Measurements from ENCODE around the gene ADCY5. TPM values are rescaled to one million over a fixed set of nuclear protein-coding genes. Genes with fewer than 3 reads are reported as not detected.

Gene ADCY5
- total and polyA plus RNA-seq, 4 donors = 29.5 to 56.7 (median 41.7) TPM

GRCh38 chr3:123284399-123285010, 164.4 kb downstream of the ADCY5 start:
- 89% methylated on average over 18 of the region's 18 CpGs for WGBS (ENCODE audit: insufficient coverage)
- Histone ChIP-seq H3K4me3 (ENCODE audit: low read depth, low read length) (no peak overlapping the region), H3K4me1 (ENCODE audit: control insufficient read depth, insufficient read depth, low read length) (no peaks in the 10 kb centered on the region), H3K27ac (ENCODE audit: low read depth, low read length) (no peak overlapping the region), H3K36me3 (ENCODE audit: control insufficient read depth, insufficient read depth, low read length) (peaks cover 61% of the 10 kb centered on the region), H3K9me3 (ENCODE audit: control insufficient read depth, insufficient read depth, low read length) (no peaks in the 10 kb centered on the region), H3K27me3 (ENCODE audit: control insufficient read depth, insufficient read depth, low read length) (no peaks in the 10 kb centered on the region)
- no peak for DNase-seq (ENCODE audit: low read depth in 4 of 6, low spot score in 6 of 6)

- H3K9me3 ChIP-seq (ENCODE audit: control insufficient read depth, insufficient read depth, low read length) = no peaks in the 10 kb centered on the region
- no peak overlapping the region for H3K4me3 ChIP-seq (ENCODE audit: low read depth, low read length)
- no peaks in the 10 kb centered on the region for H3K27me3 ChIP-seq (ENCODE audit: control insufficient read depth, insufficient read depth, low read length)
- 84% methylated on average over 7 of the region's 17 CpGs for WGBS (ENCODE audit: insufficient coverage)
- H3K27ac ChIP-seq (ENCODE audit: low read depth, low read length) = no peak overlapping the region
- H3K36me3 ChIP-seq (ENCODE audit: control insufficient read depth, insufficient read depth, low read length) = peaks cover 60% of the 10 kb centered on the region
- no peak for DNase-seq (ENCODE audit: low read depth in 4 of 6, low spot score in 6 of 6)
- no peaks in the 10 kb centered on the region for H3K4me1 ChIP-seq (ENCODE audit: control insufficient read depth, insufficient read depth, low read length)
These were observed 165.1 kb downstream of the ADCY5 start for GRCh38 chr3:123283657-123284398.

GRCh38 chr3:123283074-123283473, 165.8 kb downstream of the ADCY5 start:
- H3K9me3 ChIP-seq (ENCODE audit: control insufficient read depth, insufficient read depth, low read length) = no peaks in the 10 kb centered on the region
- 83% methylated on average over 9 of the region's 9 CpGs for WGBS (ENCODE audit: insufficient coverage)
- H3K27ac ChIP-seq (ENCODE audit: low read depth, low read length) = no peak overlapping the region
- H3K4me1 ChIP-seq (ENCODE audit: control insufficient read depth, insufficient read depth, low read length) = no peaks in the 10 kb centered on the region
- H3K4me3 ChIP-seq (ENCODE audit: low read depth, low read length) = no peak overlapping the region
- H3K36me3 ChIP-seq (ENCODE audit: control insufficient read depth, insufficient read depth, low read length) = peaks cover 60% of the 10 kb centered on the region
- DNase-seq (ENCODE audit: low read depth in 4 of 6, low spot score in 6 of 6) = no peak
- no peaks in the 10 kb centered on the region for H3K27me3 ChIP-seq (ENCODE audit: control insufficient read depth, insufficient read depth, low read length)

- Histone ChIP-seq H3K4me1 (ENCODE audit: control insufficient read depth, insufficient read depth, low read length) (no peaks in the 10 kb centered on the region), H3K36me3 (ENCODE audit: control insufficient read depth, insufficient read depth, low read length) (peaks cover 60% of the 10 kb centered on the region), H3K4me3 (ENCODE audit: low read depth, low read length) (no peak overlapping the region), H3K27me3 (ENCODE audit: control insufficient read depth, insufficient read depth, low read length) (no peaks in the 10 kb centered on the region), H3K27ac (ENCODE audit: low read depth, low read length) (no peak overlapping the region), H3K9me3 (ENCODE audit: control insufficient read depth, insufficient read depth, low read length) (no peaks in the 10 kb centered on the region)
- no peak for DNase-seq (ENCODE audit: low read depth in 4 of 6, low spot score in 6 of 6)
- 80% methylated on average over 8 of the region's 8 CpGs for WGBS (ENCODE audit: insufficient coverage)
These were observed 166.4 kb downstream of the ADCY5 start for GRCh38 chr3:123282461-123282860.

- H3K36me3 ChIP-seq (ENCODE audit: control insufficient read depth, insufficient read depth, low read length) = peaks cover 57% of the 10 kb centered on the region
- H3K4me1 ChIP-seq (ENCODE audit: control insufficient read depth, insufficient read depth, low read length) = no peaks in the 10 kb centered on the region
- H3K27ac ChIP-seq (ENCODE audit: low read depth, low read length) = no peak overlapping the region
- DNase-seq (ENCODE audit: low read depth in 4 of 6, low spot score in 6 of 6) = no peak
- no peaks in the 10 kb centered on the region for H3K27me3 ChIP-seq (ENCODE audit: control insufficient read depth, insufficient read depth, low read length)
- 98% methylated on average over 2 of the region's 2 CpGs for WGBS (ENCODE audit: insufficient coverage)
- H3K4me3 ChIP-seq (ENCODE audit: low read depth, low read length) = no peak overlapping the region
- no peaks in the 10 kb centered on the region for H3K9me3 ChIP-seq (ENCODE audit: control insufficient read depth, insufficient read depth, low read length)
These were observed 167.0 kb downstream of the ADCY5 start for GRCh38 chr3:123281929-123282328.

GRCh38 chr3:123281406-123281805, 167.5 kb downstream of the ADCY5 start:
- no peak for DNase-seq (ENCODE audit: low read depth in 4 of 6, low spot score in 6 of 6)
- H3K9me3 ChIP-seq (ENCODE audit: control insufficient read depth, insufficient read depth, low read length) = no peaks in the 10 kb centered on the region
- no peak overlapping the region for H3K4me3 ChIP-seq (ENCODE audit: low read depth, low read length)
- H3K4me1 ChIP-seq (ENCODE audit: control insufficient read depth, insufficient read depth, low read length) = no peaks in the 10 kb centered on the region
- no peak overlapping the region for H3K27ac ChIP-seq (ENCODE audit: low read depth, low read length)
- peaks cover 54% of the 10 kb centered on the region for H3K36me3 ChIP-seq (ENCODE audit: control insufficient read depth, insufficient read depth, low read length)
- 83% methylated on average over 2 of the region's 3 CpGs for WGBS (ENCODE audit: insufficient coverage)
- no peaks in the 10 kb centered on the region for H3K27me3 ChIP-seq (ENCODE audit: control insufficient read depth, insufficient read depth, low read length)

- no peak for DNase-seq (ENCODE audit: low read depth in 4 of 6, low spot score in 6 of 6)
- no peak overlapping the region for H3K27ac ChIP-seq (ENCODE audit: low read depth, low read length)
- 77% methylated on average over 5 of the region's 7 CpGs for WGBS (ENCODE audit: insufficient coverage)
These were observed 169.8 kb downstream of the ADCY5 start for GRCh38 chr3:123279121-123279520.

GRCh38 chr3:123278446-123278845, 170.4 kb downstream of the ADCY5 start:
- no peak overlapping the region for H3K27ac ChIP-seq (ENCODE audit: low read depth, low read length)

More at GRCh38 chr3:123279121-123279520, 169.8 kb downstream of the ADCY5 start:
- no peaks in the 10 kb centered on the region for H3K27me3 ChIP-seq (ENCODE audit: control insufficient read depth, insufficient read depth, low read length)
- peaks cover 32% of the 10 kb centered on the region for H3K36me3 ChIP-seq (ENCODE audit: control insufficient read depth, insufficient read depth, low read length)
- no peaks in the 10 kb centered on the region for H3K9me3 ChIP-seq (ENCODE audit: control insufficient read depth, insufficient read depth, low read length)
- H3K4me3 ChIP-seq (ENCODE audit: low read depth, low read length) = no peak overlapping the region
- no peaks in the 10 kb centered on the region for H3K4me1 ChIP-seq (ENCODE audit: control insufficient read depth, insufficient read depth, low read length)

GRCh38 chr3:123277106-123277505, 171.8 kb downstream of the ADCY5 start:
- no peak overlapping the region for H3K27ac ChIP-seq (ENCODE audit: low read depth, low read length)
- peak in 2 of 6 donors; percentile 28 to 78 for DNase-seq (ENCODE audit: low read depth in 4 of 6, low spot score in 6 of 6)
- no peaks in the 10 kb centered on the region for H3K9me3 ChIP-seq (ENCODE audit: control insufficient read depth, insufficient read depth, low read length)
- 86% methylated on average over 5 of the region's 6 CpGs for WGBS (ENCODE audit: insufficient coverage)
- peaks cover 15% of the 10 kb centered on the region for H3K36me3 ChIP-seq (ENCODE audit: control insufficient read depth, insufficient read depth, low read length)
- H3K4me3 ChIP-seq (ENCODE audit: low read depth, low read length) = no peak overlapping the region
- H3K27me3 ChIP-seq (ENCODE audit: control insufficient read depth, insufficient read depth, low read length) = no peaks in the 10 kb centered on the region
- no peaks in the 10 kb centered on the region for H3K4me1 ChIP-seq (ENCODE audit: control insufficient read depth, insufficient read depth, low read length)

More at GRCh38 chr3:123278446-123278845, 170.4 kb downstream of the ADCY5 start:
- 81% methylated on average over 5 of the region's 5 CpGs for WGBS (ENCODE audit: insufficient coverage)
- DNase-seq (ENCODE audit: low read depth in 4 of 6, low spot score in 6 of 6) = no peak
- H3K36me3 ChIP-seq (ENCODE audit: control insufficient read depth, insufficient read depth, low read length) = peaks cover 26% of the 10 kb centered on the region
- no peaks in the 10 kb centered on the region for H3K4me1 ChIP-seq (ENCODE audit: control insufficient read depth, insufficient read depth, low read length)
- H3K27me3 ChIP-seq (ENCODE audit: control insufficient read depth, insufficient read depth, low read length) = no peaks in the 10 kb centered on the region
- no peak overlapping the region for H3K4me3 ChIP-seq (ENCODE audit: low read depth, low read length)
- H3K9me3 ChIP-seq (ENCODE audit: control insufficient read depth, insufficient read depth, low read length) = no peaks in the 10 kb centered on the region

Data from spinal cord (tissue), 10 donors.